Endodermal cell (in vitro differentiated cells): ENCODE data around the gene HAUS7. TPM values are rescaled to one million over a fixed set of nuclear protein-coding genes. Genes with fewer than 3 reads are reported as not detected.

Source experiments
- DNase-seq: peaks from one replicate; pipeline ENCODE4 v3.0.0-alpha.2; 2017
- H3K27ac ChIP-seq: 2 replicates; pipeline ENCODE4 v1.5.1; 2013; ENCODE audit warnings: mild to moderate bottlenecking, low read depth, low read length, moderate library complexity
- H3K27me3 ChIP-seq: 2 replicates; pipeline ENCODE4 v1.6.1; 2013; ENCODE audit warnings: mild to moderate bottlenecking, low read length, moderate library complexity; ENCODE audit not compliant: insufficient read depth, control insufficient read depth, poor library complexity, severe bottlenecking
- H3K36me3 ChIP-seq: 2 replicates; pipeline ENCODE4 v1.7.0; 2013; ENCODE audit warnings: mild to moderate bottlenecking, low read length, moderate library complexity; ENCODE audit not compliant: control insufficient read depth, insufficient read depth
- H3K4me1 ChIP-seq: one replicate; pipeline ENCODE4 v1.7.0; 2013; ENCODE audit warnings: low read length; ENCODE audit not compliant: control insufficient read depth, insufficient read depth
- H3K4me3 ChIP-seq: 2 replicates; pipeline ENCODE4 v1.5.1; 2013; ENCODE audit warnings: mild to moderate bottlenecking, low read length, moderate library complexity
- H3K9ac ChIP-seq: 2 replicates; pipeline ENCODE4 v1.6.1; 2013; ENCODE audit warnings: mild to moderate bottlenecking, low read length, moderate library complexity; ENCODE audit not compliant: poor library complexity, severe bottlenecking; ENCODE audit errors: extremely low read depth
- H3K9me3 ChIP-seq: 2 replicates; pipeline ENCODE4 v1.6.1; 2013; ENCODE audit warnings: mild to moderate bottlenecking, low read length, moderate library complexity; ENCODE audit not compliant: control insufficient read depth
- H3K27ac Mint-ChIP-seq: 2 replicates; pipeline ENCODE4 v1.8.0; 2020; ENCODE audit warnings: mixed read lengths
- H3K27me3 Mint-ChIP-seq: 2 replicates; pipeline ENCODE4 v1.8.0; 2021; ENCODE audit warnings: mild to moderate bottlenecking, mixed read lengths; ENCODE audit not compliant: insufficient read depth
- H3K36me3 Mint-ChIP-seq: 2 replicates; pipeline ENCODE4 v1.8.0; 2020; ENCODE audit warnings: low read depth, mixed read lengths
- H3K4me1 Mint-ChIP-seq: 2 replicates; pipeline ENCODE4 v1.8.0; 2020; ENCODE audit warnings: mixed read lengths
- H3K4me3 Mint-ChIP-seq: 2 replicates; pipeline ENCODE4 v1.8.0; 2020; ENCODE audit warnings: mild to moderate bottlenecking, moderate library complexity, mixed read lengths
- H3K9me3 Mint-ChIP-seq: 2 replicates; pipeline ENCODE4 v1.8.0; 2020; ENCODE audit warnings: mild to moderate bottlenecking, mixed read lengths
- WGBS, 2 experiments: methylation state at CpG; one replicate each; pipeline versions ENCODE4 v1.1.5 to v1.1.7; 2013; ENCODE audit warnings: missing lambda C conversion rate in 2 of 2, mixed read lengths in 1 of 2; ENCODE audit not compliant: insufficient coverage in 1 of 2, insufficient read length in 1 of 2; 5-methylcytosine and 5-hydroxymethylcytosine counted together
- total RNA-seq, 2 donors: library from RNA; stranded (reverse); fragmentation: NEBNext Ultra II Directional in 1 of 2; extraction: Animal tissue kit (Norgen Biotek cat#: 25700) in 1 of 2; gene quantifications; 2 replicates in 1 of 2; 3 replicates in 1 of 2; pipeline ENCODE4 v1.2.1, GENCODE V29; 2021
- TF ChIP-seq, protein P1 (sequence below): fragments of 200-600 bp; sonication (generic); conservative IDR thresholded peaks from 2 replicates; pipeline ENCODE4 v1.5.0; 2021; ENCODE audit warnings: antibody characterized with exemption, mild to moderate bottlenecking

Gene HAUS7
- total RNA-seq, 2 donors from 2014 or later = 28.7 to 30.9 TPM

DNA sequence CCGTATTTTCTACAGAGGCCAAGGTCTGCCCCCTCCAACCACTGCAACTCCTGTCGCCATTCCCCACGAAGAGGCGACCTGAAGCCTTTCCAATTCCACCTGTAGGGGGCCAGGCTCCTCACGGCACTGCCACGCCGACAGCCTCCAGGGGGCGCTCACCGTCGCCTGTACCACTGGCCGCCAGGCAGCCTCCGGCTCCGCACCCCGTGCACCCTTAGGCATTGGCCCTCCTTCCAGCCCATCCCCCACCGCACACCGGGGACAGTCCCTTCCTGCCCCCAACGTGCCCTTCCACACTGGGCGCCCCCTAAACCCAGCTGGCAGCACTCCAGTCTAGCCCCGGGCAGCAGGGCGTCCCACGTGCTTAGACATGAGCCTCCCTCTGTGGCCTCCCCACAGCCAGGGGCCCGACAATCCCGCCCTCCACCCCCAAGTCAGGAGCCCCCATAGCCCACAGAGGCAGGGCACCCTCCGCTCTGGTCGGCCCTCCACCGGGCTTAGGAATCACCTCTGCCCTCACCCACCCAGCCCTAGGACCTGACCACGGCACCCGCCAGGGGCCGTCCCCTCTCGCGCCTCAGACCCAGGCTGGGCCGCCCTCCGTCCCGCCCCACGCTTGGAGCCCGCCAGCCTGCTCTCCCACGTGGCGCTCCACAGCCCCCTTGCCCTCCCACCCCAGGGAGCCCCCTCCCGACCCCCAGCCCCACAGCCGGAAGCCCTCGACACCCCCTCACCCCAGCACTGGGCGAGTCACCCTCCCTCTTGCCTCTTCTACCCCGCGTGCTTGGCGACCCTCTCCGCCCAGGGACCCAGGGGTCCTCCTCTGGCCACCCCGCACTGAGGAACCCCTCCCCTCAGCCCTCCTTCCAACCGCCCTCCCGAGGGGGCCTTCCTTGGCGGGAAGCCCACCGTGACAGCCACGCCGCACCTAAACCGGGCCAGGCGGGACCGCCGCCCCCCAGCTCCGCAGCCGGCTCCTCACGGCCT, 69.9 kb downstream of the HAUS7 start:
- no peak overlapping the region for H3K27ac Mint-ChIP-seq
- Histone ChIP-seq H3K9ac (no peak overlapping the region), H3K27ac (no peak overlapping the region), H3K36me3 (no peaks in the 10 kb centered on the region), H3K27me3 (peaks cover 5% of the 10 kb centered on the region), H3K9me3 (no peaks in the 10 kb centered on the region), H3K4me1 (no peaks in the 10 kb centered on the region), H3K4me3 (no peak overlapping the region)
- no peak overlapping the region for H3K4me3 Mint-ChIP-seq
- peaks cover 12% of the 10 kb centered on the region for H3K27me3 Mint-ChIP-seq
- DNase-seq = peak; percentile 86
- H3K36me3 Mint-ChIP-seq = peaks cover 3% of the 10 kb centered on the region
- TF ChIP-seq, protein P1, sequence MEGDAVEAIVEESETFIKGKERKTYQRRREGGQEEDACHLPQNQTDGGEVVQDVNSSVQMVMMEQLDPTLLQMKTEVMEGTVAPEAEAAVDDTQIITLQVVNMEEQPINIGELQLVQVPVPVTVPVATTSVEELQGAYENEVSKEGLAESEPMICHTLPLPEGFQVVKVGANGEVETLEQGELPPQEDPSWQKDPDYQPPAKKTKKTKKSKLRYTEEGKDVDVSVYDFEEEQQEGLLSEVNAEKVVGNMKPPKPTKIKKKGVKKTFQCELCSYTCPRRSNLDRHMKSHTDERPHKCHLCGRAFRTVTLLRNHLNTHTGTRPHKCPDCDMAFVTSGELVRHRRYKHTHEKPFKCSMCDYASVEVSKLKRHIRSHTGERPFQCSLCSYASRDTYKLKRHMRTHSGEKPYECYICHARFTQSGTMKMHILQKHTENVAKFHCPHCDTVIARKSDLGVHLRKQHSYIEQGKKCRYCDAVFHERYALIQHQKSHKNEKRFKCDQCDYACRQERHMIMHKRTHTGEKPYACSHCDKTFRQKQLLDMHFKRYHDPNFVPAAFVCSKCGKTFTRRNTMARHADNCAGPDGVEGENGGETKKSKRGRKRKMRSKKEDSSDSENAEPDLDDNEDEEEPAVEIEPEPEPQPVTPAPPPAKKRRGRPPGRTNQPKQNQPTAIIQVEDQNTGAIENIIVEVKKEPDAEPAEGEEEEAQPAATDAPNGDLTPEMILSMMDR = peak; percentile 94
- H3K9me3 Mint-ChIP-seq = peaks cover 64% of the 10 kb centered on the region
- WGBS, 2 experiments = 65 to 73% methylated on average over 8 to 44 of the region's 60 CpGs
- no peaks in the 10 kb centered on the region for H3K4me1 Mint-ChIP-seq

DNA sequence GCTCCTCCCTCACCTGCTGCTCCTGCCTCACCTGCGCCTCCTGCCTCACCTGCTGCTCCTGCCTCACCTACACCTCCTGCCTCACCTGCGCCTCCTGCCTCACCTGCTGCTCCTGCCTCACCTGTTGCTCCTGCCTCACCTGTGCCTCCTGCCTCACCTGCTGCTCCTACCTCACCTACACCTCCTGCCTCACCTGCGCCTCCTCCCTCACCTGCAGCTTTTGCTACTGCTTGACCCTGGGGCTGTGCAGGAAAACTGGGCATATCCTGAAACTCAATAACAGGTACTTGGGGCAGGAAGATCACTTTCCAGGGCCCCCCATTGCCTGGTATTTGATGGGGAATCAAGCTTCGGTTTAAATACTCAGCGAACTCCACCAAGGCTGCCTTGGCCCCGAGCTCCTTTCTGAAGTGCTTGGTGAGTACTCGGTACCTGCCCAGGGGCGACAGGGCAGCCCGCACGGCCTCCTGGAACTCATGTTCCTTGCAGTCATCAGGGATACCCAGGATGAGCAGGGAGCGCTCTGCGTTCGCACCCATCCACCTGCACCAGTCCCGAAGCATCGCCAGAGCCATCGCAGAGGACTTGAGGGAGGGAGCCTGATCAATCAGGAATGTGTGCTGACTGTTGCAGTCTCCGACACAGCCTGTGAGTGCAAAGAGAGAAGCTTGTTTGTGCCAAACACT, 72.0 kb downstream of the HAUS7 start:
- H3K27me3 ChIP-seq = peaks cover 4% of the 10 kb centered on the region
- Mint-ChIP-seq H3K4me1 (no peaks in the 10 kb centered on the region), H3K36me3 (peaks cover 3% of the 10 kb centered on the region), H3K9me3 (peaks cover 51% of the 10 kb centered on the region), H3K27me3 (peaks cover 8% of the 10 kb centered on the region), H3K27ac (no peak overlapping the region), H3K4me3 (no peak overlapping the region)
- no peak for DNase-seq
- WGBS, 2 experiments = 82 to 97% methylated on average over 5 to 16 of the region's 17 CpGs
- TF ChIP-seq, protein P1 = no peak
- no peak overlapping the region for H3K27ac ChIP-seq
- H3K36me3 ChIP-seq = no peaks in the 10 kb centered on the region
- no peaks in the 10 kb centered on the region for H3K4me1 ChIP-seq
- H3K4me3 ChIP-seq = no peak overlapping the region
- no peak overlapping the region for H3K9ac ChIP-seq
- no peaks in the 10 kb centered on the region for H3K9me3 ChIP-seq

Other genes with a start within 250 kb of the HAUS7 start
- gene PNMA6F, start 148.8 kb downstream of the HAUS7 start, total RNA-seq = not detected
- 10 to 100 TPM; 11.0 to 12.6 TPM for gene ZNF275, start 136.4 kb downstream of the HAUS7 start, total RNA-seq
- not detected for gene PNMA6E, start 69.2 kb downstream of the HAUS7 start, total RNA-seq
- under 1 TPM; 0.29 to 0.31 TPM for gene ZFP92, start 59.1 kb downstream of the HAUS7 start, total RNA-seq
- under 1 TPM; 0.35 to 0.70 TPM for gene TREX2, start 24.5 kb downstream of the HAUS7 start, total RNA-seq
- gene BGN, start 24.4 kb upstream of the HAUS7 start, total RNA-seq = 1 to 10 TPM; 1.2 to 1.6 TPM
- not detected for gene ATP2B3, start 47.1 kb upstream of the HAUS7 start, total RNA-seq
- 10 to 100 TPM; 17.1 to 20.8 TPM for gene CCNQ, start 128.6 kb upstream of the HAUS7 start, total RNA-seq
- under 1 TPM; 0.18 to 0.31 TPM for gene DUSP9, start 176.6 kb upstream of the HAUS7 start, total RNA-seq
- 10 to 100 TPM in 1 of 2 donors, 1 to 10 TPM in 1; 2.8 to 12.9 TPM for gene PNCK, start 203.2 kb upstream of the HAUS7 start, total RNA-seq
- 100 to 1,000 TPM in 1 of 2 donors, 10 to 100 TPM in 1; 57.6 to 121 TPM for gene SLC6A8, start 217.3 kb upstream of the HAUS7 start, total RNA-seq